BE2C (cell line): ENCODE measurements around the gene IGDCC3.

Experiments
- DNase-seq: peaks from one replicate; pipeline ENCODE4 v3.0.0-alpha.2; 2020
- H3K27me3 ChIP-seq: fragments of 250-450 bp; sonication (Bioruptor Pico); 2 replicates; pipeline ENCODE4 v1.5.1; 2020; ENCODE audit warnings: mild to moderate bottlenecking
- H3K36me3 ChIP-seq: fragments of 250-450 bp; sonication (Bioruptor Pico); 2 replicates; pipeline ENCODE4 v1.5.1; 2020; ENCODE audit warnings: mild to moderate bottlenecking
- H3K4me1 ChIP-seq: fragments of 250-450 bp; sonication (Bioruptor Pico); 2 replicates; pipeline ENCODE4 v1.5.1; 2020
- H3K4me3 ChIP-seq: 2 replicates; pipeline ENCODE4 v1.5.1; 2011; ENCODE audit warnings: low read depth, low read length
- H3K9me3 ChIP-seq: fragments of 250-450 bp; sonication (Bioruptor Pico); 2 replicates; pipeline ENCODE4 v1.5.1; 2020
- CTCF ChIP-seq: IDR thresholded peaks from 2 replicates; pipeline ENCODE4 v1.5.1; 2012; ENCODE audit warnings: mild to moderate bottlenecking, low read depth, low read length

The IGDCC3 gene

GRCh38 chr15:65383456-65383855 lies 5.7 kb upstream of the IGDCC3 start:
- Histone ChIP-seq H3K36me3 (no peaks in the 10 kb centered on the region), H3K4me3 (no peak overlapping the region), H3K4me1 (peaks cover 27% of the 10 kb centered on the region), H3K27me3 (no peaks in the 10 kb centered on the region), H3K9me3 (no peaks in the 10 kb centered on the region)
- no peak for TF ChIP-seq CTCF
- no peak for DNase-seq

- no peak for DNase-seq
- no peaks in the 10 kb centered on the region for H3K27me3 ChIP-seq
- no peaks in the 10 kb centered on the region for H3K9me3 ChIP-seq
- TF ChIP-seq CTCF = no peak
- H3K4me1 ChIP-seq = peaks cover 28% of the 10 kb centered on the region
- H3K36me3 ChIP-seq = no peaks in the 10 kb centered on the region
- no peak overlapping the region for H3K4me3 ChIP-seq
Measured at GRCh38 chr15:65382921-65383320, 5.1 kb upstream of the IGDCC3 start.

- H3K36me3 ChIP-seq = no peaks in the 10 kb centered on the region
- peaks cover 28% of the 10 kb centered on the region for H3K4me1 ChIP-seq
- TF ChIP-seq CTCF = no peak
- no peak for DNase-seq
- H3K9me3 ChIP-seq = no peaks in the 10 kb centered on the region
- no peaks in the 10 kb centered on the region for H3K27me3 ChIP-seq
- no peak overlapping the region for H3K4me3 ChIP-seq
Measured at GRCh38 chr15:65382146-65382491, 4.3 kb upstream of the IGDCC3 start.

GRCh38 chr15:65381445-65382145 lies 3.8 kb upstream of the IGDCC3 start:
- peaks cover 28% of the 10 kb centered on the region for H3K4me1 ChIP-seq
- no peak overlapping the region for H3K4me3 ChIP-seq
- H3K36me3 ChIP-seq = no peaks in the 10 kb centered on the region
- no peaks in the 10 kb centered on the region for H3K9me3 ChIP-seq
- no peak for DNase-seq
- TF ChIP-seq CTCF = no peak
- H3K27me3 ChIP-seq = no peaks in the 10 kb centered on the region

- no peak for DNase-seq
- Histone ChIP-seq H3K4me1 (peaks cover 18% of the 10 kb centered on the region), H3K27me3 (no peaks in the 10 kb centered on the region), H3K9me3 (no peaks in the 10 kb centered on the region), H3K4me3 (no peak overlapping the region), H3K36me3 (no peaks in the 10 kb centered on the region; the same call in 1 of the 2 replicates)
- TF ChIP-seq CTCF = no peak
Measured at GRCh38 chr15:65379986-65380385, 2.2 kb upstream of the IGDCC3 start.

- Histone ChIP-seq H3K4me1 (peaks cover 19% of the 10 kb centered on the region), H3K4me3 (peak overlapping the region; percentile 82), H3K27me3 (no peaks in the 10 kb centered on the region), H3K36me3 (peaks cover 16% of the 10 kb centered on the region), H3K9me3 (no peaks in the 10 kb centered on the region)
- TF ChIP-seq CTCF = no peak
- DNase-seq = peak; percentile 65
Measured at GRCh38 chr15:65377105-65377975, 462 bp downstream of the IGDCC3 start.
